ENCODE data around the gene APOL1.

DNA sequence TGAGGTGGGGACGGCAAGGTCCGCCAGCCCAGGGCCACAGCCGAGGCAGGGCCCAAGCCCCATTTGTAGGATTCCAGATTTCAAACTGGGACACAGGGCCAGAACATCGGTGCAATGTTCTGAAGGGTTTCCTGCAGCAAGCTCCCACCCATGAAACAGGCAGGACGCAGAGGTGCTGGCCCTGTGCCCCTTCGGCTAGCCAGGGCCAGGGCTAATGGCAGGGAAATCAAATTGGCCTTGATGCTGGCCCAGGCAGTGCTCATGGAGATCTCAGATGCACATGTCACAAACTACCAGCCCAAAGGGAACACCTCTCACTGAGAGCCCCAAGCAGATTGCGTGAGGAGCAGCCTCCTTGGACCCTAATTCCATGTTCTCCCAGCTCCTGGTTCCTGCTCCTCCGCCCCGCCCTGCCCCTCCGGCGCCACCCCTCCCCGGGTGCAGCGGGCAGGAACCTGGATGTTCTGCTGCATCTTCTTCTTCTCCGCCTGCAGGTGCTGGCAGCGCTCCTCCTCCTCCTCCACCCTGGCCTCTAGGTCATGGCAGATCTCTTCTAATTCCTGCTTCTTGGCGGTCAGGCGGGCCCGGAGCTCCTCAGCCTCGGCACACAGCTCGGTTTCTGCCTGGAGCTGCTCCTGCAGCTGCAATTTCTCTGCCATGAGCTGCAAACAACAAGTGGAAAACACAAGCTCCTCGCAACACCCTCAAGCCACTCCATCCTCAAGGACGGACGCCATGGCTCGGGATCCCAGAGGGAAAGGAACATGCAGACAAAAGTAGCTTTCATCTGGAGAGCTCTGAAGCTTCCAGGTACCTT lies 47.7 kb downstream of the APOL1 start:
- TF ChIP-seq, protein P1, sequence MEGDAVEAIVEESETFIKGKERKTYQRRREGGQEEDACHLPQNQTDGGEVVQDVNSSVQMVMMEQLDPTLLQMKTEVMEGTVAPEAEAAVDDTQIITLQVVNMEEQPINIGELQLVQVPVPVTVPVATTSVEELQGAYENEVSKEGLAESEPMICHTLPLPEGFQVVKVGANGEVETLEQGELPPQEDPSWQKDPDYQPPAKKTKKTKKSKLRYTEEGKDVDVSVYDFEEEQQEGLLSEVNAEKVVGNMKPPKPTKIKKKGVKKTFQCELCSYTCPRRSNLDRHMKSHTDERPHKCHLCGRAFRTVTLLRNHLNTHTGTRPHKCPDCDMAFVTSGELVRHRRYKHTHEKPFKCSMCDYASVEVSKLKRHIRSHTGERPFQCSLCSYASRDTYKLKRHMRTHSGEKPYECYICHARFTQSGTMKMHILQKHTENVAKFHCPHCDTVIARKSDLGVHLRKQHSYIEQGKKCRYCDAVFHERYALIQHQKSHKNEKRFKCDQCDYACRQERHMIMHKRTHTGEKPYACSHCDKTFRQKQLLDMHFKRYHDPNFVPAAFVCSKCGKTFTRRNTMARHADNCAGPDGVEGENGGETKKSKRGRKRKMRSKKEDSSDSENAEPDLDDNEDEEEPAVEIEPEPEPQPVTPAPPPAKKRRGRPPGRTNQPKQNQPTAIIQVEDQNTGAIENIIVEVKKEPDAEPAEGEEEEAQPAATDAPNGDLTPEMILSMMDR (IDR thresholded peaks at IDR 0.05): no peak
- TF ChIP-seq POLR2A (IDR thresholded peaks at IDR 0.05): no peak
